Ishikawa (cell line): ENCODE measurements around the gene NANOS3.

Experiments
- CREB1 ChIP-seq: IDR thresholded peaks from 2 replicates; pipeline ENCODE4 v1.6.1; 2012; ENCODE audit warnings: low read depth
- FOXM1 ChIP-seq: IDR thresholded peaks from 2 replicates; pipeline ENCODE4 v1.6.1; 2012; ENCODE audit warnings: low read depth, borderline replicate concordance
- MAX ChIP-seq: IDR thresholded peaks from 2 replicates; pipeline ENCODE4 v1.6.1; 2012
- TEAD4 ChIP-seq: IDR thresholded peaks from 2 replicates; pipeline ENCODE4 v1.6.1; 2012

- TF ChIP-seq CREB1 (no peak), TEAD4 (no peak), MAX (no peak), FOXM1 (no peak)
Measured at GRCh38 chr19:13872339-13872694, 4.6 kb upstream of the NANOS3 start.
